HG03457 (cell line): Measurements from ENCODE around the gene MATN1.

Experiments used
- ATAC-seq: cut with Tn5 transposase; IDR thresholded peaks from one replicate; pipeline ENCODE4 v1.9.1; 2021; ENCODE audit warnings: moderate number of reproducible peaks; ENCODE audit not compliant: unreplicated experiment

The MATN1 gene

DNA sequence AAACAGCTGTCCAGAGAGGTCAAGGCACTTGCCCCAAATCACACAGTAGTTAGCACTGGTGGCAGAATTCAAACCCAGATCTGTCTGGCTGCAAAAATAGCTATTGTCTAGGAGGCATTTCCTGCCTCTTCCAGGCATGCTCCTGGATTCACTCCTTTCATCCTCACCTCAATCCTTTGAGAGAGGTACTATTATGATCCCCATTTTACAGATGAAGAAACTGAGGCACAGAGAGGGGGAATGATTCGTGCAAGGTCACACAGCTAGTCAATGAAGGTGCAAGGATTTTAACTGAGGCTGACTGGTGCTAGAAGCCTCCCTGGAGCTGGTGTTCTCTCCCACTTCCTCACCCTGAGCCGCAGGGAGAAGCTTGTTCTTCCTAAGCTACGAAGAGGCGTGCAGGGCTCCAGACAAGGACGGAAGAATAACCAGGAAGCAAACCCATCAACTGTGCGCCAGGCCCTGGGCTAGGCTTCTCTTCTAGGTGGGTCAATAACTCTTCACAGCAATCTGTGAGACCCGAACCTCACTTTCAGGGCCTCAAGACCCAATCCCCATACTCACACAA is 34.8 kb upstream of the MATN1 start:
- ATAC-seq = no peak

DNA sequence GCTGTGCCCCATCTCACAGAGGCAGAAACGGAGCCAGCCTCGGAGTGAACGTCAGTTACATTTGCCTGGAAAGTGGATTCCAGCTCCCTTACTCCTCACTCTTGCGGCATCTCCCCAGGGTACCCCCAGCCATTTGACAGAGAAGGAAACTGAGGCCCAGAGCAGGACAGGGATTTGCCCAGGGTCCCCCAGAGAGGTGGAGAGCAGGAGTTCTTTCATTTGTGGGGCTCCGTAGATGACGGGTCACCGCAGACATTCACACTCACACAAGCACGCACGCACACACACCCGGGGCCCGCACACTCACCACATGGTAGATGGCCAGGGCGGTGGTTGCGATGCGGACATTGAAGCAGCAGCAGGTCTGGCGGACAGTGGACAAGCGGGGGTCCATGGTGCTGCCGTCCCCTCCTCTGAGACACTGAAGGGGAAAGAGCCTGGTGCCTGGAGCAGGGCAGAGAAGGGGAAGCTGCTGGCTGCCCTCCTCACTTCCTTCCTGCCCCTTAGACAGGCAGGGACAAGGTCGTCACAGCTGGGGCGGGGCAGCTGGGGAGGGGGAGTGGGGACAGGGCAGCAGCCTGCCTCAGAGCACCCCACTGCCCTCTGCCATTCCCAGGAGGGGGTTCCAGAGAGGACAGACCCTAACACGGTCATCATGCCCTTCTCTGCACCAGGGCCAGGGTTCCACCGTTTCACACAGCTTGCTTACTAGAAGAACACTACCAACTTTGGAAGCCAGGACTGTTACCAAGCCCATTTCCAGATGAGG is 34.2 kb upstream of the MATN1 start, which contains the start of gene LAPTM5:
LAPTM5 (minus strand) TSS at position 423 of the 769 bp plus-strand sequence; CDS start at position 394, 29 bp downstream.
- ATAC-seq = no peak

DNA sequence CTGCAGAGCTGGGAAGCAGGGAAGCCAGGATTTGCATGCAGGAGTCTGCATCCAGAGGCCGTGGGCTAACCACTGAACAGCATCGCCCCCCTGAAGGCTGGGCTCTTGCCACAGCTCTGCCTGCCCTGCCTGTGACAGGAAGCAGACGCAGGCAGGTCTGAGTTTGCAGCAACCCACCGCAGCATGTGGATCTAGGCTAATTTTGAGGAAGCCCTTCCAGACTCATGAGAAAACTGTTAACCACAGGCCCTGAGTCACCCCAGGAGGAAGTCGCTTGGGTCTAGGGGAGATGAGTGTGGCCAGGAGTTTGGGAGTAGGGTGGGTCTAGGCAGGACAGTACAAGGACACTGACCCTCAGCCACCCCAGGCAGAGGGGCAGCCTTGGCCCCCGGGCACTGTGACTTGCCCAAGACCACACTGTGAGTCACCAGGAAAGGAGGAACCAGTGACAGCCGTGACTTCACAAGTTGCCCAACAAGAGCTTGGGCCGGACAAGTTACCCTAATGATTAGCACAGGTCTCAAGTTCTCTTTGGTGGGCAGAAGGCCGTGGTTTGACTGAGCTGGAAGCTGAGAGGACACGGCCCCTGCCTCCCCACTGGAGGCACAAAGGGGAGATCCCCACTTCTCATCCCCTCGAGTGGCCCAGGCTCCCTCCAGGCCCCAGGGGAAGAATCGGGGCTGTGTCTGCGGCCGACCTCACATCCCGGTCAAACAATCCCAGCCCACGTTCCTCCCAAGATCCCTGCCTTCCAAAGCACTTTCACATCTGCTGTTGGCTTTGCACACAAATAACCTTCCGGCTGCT is 33.4 kb upstream of the MATN1 start:
- ATAC-seq = no peak

DNA sequence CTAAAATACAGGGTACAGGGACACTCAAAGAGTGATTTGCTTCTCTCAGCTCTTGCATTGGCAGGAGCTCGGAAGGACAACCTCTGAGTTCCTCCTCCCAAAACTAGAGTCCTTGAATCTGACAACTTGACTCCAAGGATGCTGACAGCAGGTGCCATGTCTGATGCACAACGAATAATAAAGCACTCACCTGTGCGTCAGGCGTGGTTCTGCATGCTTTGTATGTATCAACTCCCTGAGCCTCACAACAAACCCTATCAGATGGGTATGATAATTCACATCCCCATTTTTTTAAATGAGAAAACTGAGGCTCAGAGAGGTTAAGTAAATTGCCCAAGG is 32.8 kb upstream of the MATN1 start:
- ATAC-seq = no peak

DNA sequence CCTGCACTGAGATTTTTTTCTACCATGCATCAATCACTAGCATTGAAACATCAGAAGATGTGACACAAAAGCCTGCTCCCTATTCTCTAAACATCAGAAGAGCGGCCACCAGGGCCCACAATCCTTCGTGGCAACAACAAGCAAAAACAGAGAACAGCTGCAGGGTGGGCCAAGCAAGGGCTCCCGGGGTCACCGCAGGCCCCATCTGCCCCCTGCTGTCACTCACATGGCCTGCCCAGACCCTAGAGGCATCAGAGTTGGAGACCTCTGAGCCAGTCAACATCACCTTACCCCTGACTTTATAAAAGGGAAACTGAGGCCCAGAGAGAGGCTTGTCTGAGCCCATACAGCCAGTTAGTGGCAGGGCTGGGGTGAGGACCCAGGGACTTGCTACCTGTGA is 32.4 kb upstream of the MATN1 start:
- no peak for ATAC-seq

DNA sequence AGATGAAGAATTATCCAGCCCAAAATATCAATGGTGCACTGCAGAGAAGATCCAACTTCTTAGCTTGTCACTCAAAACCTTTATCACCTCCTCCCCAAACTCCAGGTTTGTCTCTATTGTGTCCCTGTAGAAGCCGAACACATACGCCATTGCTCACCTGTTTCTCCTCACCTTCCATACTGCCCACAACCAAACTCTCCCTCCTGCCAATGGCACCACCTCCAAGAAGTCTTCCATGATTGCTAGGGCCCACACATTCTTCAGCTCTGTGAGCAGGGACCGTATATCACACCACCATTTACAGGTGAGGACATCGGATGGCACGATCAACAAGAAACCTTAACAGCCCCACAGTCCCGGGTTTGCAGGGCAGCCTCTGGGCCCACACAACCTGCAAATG is 31.9 kb upstream of the MATN1 start:
- ATAC-seq = no peak

DNA sequence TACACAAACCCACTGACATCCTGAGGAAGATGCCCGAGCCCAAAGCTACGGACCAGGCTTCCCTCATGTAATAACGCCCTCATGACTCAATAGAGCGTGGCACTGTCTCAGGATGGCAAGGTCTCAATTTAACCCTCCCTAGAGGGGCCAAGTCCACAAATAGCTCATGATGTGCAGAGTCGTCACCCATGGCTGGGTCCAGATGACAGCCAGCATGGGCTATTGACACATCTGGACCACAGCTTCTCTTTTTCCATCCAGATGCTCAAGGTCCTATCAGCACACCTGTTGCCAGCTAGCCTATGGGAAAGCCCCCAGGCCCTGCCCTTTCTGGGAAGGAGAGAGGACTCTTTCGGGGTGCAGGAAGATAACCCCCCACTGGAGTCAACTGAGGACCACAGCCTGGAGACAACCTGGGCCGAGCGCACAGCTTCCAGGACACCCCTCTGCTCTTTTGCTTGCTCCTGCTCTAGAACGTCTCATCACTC is 31.3 kb upstream of the MATN1 start:
- peak; percentile 31 for ATAC-seq

DNA sequence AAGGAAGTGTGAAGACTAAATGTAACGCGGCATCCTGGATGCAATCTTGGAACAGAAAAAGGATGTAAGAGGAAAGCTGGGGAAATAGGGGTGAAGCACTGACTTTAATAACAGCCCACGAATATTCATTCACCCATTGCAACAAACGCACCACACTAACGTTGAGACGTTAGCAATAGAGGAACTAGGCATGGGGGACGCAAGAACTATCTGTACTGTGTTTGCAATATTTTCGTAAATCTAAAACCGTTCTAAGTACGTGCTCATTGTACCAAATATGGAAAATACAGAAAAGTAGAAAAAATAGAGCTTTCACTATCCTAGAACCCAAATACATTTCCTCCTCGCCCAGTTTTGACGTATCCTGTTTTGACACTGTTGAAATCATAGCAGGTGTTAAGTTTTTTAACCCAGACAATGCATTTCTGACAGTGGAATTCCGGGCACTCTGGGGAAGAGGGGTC is 30.3 kb upstream of the MATN1 start:
- no peak for ATAC-seq

DNA sequence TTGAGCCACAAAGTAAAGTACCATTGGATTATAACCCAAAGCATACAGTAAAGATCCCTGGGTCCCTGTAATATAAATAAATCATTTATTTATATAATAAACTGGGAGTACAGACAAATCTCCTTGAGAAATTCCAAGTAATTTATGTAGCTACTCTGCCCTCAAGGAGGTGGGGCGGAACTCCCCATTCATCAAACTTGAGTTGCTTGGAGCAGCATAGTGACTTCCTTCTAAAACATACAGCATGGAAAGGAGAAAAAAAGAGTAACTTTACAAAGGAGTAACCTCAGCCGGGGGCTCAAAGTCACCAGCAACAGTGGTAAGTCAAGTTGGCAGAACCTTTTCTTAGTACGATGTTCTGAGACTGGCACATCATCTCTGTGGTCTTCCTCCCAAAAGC is 29.7 kb upstream of the MATN1 start:
- ATAC-seq = no peak

DNA sequence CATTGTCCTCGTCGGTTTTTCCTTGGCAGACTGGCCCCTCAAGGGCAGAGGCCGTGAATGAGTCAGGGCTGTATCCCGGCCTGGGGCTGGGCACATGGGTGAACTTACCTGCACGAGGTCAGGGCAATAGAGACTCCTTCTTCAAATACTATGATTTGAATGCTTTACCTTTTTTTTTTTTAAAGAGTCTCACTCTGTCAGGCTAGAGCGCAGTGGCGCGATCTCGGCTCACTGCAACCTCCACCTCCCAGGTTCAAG is 29.2 kb upstream of the MATN1 start:
- ATAC-seq = no peak

DNA sequence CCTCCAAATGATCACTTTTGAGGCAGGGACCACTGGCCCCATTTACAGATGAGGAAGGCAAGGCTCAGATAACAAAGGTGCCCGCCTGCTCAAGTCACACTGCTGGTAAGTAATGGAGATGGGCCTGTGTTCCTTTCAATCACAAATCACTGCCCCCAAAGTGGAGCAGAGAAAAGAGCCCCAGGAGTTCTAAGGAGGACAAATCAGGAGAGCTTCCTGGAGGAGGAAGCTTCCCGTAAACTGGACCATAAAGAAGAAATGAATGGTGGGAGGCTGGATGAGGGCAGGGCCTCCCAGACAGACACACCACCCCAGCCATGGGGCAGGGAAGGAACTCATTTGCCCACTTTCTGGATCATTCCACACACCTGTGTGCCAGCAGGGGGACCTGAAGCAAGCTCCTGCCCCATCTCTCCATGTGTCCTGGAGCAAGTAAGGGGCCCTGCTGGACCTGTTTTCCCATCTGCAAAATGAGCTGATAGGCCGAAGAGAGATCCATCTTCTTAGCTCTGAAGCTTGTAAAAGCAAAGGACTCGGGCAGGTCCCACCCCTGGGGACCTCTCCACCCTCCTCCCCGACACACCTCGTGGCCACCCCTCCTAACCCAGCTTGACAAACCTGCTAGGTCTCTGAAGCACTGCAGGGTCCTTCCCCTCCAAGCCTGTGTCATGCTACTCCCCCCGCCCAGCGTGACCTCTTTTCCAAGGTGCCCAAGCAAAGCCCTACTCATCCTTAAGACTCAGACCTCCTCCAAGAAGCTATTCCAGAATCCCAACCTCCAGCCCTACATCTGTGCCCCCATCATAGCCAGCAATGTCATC is 28.7 kb upstream of the MATN1 start:
- no peak for ATAC-seq

DNA sequence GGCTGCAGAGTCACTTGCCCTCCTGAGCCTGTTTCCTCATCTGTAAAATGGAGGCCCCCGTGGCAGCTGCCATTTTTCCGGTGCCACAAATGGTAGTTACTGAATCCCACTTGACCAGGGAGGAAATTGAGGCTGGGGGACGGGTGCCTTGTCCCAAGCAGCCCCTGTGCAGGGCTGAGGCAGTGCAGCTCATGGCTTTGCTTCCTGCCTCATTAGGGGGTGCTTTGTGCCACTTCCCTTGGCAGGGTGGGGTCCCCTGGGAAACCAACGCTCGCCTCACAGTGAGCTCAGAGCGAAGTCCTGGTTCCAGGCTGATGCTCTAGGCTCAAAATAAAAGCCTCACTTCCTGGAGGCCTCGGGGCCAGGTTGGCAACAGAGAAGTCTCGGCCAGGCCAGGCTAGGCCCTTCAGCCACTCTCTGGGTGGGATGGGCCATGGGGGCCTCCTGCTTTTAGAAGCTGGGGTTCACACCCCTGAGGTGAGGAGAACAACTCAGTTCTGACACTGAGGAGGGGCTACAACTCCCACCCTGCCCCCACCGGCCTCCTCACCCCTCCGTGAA is 27.4 kb upstream of the MATN1 start:
- ATAC-seq = no peak

DNA sequence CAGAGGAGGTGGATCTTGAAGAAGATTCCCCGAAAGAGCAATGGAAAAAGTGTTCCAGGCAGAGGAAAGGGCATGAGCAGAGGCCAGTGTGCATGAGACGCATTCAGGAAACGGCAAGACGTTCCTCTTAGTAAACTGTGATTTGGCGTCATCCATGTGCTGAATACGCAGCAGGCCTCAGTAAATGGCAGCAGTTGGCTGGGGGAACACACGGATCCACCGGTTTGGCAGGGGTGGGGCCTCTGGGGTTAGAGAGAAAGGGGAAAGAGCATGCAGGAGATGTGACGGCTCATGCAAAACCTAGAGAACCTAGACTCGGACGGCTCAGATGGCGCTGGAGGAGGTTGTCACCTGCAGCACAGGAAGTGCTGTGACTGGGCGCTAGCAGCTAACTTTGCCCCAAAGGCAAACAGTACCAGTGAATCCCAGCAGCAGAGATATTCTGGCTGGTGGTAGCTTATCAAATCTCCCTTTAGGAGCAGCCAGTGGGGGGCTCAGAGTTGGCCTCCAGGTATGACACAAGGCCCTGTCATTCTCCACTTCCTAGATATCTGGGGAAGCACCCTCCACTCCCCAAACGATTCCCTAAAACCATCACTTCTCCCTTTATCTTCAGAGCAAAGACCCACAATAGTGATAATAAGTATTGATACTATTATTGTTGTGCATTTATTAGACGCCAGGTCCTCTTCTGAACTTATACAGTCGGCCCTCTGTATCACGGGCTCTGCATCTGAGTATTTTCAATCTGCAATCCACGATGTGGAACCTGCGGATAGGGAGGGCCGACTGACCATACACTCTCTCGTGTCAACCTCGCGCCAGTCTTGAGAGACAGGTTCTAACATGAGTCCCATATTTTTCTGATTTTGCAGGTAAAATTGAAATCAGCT is 26.6 kb upstream of the MATN1 start:
- no peak for ATAC-seq

DNA sequence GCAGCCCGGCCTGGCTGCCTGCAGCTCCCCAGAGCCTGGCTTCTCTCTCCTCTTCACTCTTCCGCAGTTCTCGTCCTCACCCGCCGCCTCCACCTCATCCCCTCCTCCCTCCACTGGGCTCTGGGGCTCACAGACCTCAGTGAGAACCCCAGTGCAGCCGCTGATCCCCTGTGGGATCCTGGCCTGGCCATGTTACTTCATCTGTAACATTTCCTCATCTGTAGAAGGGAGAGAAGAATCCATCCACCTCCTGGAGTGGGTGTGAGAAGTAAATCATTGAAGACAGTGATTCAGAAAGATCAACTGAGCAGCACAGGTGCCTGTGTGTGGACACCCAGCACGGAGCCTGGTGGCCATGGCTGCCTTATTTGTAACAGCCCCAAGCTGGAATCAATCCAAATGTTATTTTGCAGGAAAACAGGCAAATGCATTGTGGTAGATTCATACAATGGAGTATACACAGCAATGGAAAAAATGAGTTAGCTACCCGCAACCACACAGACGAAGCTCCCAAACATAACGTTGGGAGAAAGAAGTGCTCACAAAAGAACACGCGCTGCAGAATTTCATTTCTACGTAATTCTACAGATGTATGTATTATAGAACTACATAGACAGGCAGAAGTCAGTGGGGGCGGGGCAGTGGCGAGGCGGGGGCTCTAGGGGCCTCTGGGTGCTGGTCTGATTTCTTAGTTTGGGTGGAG is 25.5 kb upstream of the MATN1 start:
- no peak for ATAC-seq

DNA sequence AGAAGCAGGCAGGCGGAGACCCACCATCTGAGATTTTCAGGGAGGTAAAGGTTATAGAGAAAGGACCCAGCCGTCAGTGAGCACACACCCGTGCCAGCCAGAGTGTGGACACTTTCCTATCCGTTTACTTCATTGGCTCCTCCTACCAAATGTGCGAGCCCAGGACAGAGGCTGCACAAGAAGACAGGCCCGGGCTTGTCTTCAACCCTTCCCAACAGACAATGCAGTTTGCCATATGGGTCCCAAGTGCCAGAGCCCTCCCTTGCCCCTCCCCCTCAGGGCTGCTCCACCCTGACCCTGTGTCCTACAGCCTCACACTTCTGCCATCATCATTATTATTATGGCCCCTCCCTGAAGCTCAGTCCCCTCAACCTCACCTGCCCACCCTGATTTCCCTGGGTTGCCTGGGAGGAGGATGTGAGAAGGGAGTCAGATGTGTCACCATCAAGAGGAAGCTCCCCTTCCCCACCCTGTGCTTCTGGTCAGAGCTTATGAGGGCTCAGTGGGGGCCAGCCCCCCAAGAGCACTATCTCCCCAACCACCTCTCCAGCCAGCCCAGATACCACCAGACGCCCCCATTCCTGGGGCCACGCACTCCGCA is 24.8 kb upstream of the MATN1 start:
- ATAC-seq = no peak

DNA sequence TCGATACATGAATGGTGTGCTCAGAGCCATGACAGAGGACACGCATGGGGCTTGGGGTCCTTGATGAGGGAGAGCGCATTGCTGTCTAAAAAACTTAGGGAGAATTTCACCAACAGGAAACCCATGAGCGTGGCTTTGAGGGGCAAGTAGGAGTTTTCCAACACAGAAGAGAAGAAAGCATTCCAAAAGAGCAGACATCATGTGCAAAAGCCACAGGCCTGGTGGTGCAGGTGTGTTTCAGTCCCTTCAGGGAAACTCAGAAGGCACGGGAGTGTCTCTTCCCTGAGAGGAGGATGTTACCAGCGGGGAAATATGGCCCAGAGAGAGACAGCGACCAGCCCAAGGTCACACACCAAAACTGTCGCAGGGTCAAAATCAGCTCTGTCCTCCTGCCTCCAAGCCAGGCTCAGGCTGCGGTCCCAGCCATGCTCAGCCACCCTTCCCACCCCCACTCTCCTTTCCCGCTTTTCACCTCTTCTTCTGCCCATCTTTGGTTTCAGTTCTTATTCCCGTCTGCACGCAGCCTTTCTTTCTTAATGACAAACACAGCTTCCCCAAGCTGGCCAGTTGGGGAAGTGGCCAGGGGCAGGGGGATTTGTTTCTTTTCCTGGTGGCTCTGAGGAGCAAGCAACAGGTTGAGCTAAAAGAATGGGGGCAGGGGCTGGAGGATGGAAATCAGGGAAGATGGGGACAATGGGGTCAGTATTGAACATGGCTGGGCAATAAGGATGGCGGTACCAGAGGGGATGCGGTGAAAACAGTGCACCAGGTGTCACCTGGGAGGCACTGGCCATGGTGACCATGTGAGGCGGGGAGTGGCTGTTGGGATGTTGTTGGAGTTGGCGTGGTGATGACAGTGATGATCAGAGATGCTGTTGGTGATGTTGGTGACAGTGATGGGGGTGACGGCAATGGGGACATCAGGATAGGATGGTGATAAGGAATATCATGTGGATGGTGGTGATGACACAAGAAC is 23.9 kb upstream of the MATN1 start:
- no peak for ATAC-seq

DNA sequence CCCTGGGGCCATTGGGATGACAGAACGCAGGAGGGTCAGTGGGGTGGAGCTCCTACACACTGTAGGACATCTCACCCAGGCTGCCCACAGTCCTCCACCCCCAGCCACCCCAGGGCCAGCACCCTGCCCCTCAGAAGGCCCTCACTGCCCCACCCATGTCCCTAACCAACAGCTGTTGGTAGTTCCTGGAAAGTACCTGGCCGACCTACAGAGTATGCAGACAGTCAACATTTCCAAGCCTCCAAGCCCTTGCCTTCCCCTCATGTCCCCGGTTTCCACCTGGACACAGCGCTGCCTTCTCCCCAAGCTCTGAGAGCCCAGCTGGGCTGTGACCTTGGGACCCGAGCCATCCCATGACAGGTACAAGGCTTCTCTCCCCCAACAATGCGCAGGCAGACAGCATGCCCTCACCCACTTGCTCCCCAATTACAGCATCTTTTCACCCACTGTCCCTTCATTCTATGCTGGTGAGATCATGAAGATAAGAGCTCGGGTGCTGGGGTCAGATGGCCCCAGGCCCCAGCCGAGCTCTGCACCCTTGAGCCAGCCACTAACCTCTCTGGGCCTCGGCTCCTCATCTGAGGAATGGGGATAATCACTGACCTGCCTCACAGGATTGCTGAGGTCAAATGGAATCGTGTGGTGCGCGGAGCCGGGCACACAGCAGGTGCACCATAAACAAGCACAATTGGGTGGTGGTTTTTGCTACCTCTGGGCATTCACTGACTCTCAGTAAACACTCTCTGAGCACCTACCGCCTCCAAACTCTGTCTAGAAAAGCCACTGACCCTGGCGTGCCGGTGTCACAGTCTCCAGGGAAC is 23.0 kb upstream of the MATN1 start:
- no peak for ATAC-seq
